Peyer's patch (tissue), 4 donors: Measurements from ENCODE around the gene LDAF1.

ENCODE experiments used
- POLR2A ChIP-seq, 2 donors: fragments of 450-650 bp; IDR thresholded peaks; one replicate each; pipeline ENCODE4 v1.5.1; 2017; ENCODE audit warnings: antibody characterized with exemption in 2 of 2, mild to moderate bottlenecking in 2 of 2, moderate library complexity in 2 of 2
- TF ChIP-seq, protein P1 (sequence below), 6 experiments: fragments of 450-650 bp in 4 of 6; fragments of 200-600 bp in 2 of 6; sonication (generic) in 1 of 6; IDR thresholded peaks; one replicate each; pipeline ENCODE4 v1.5.1; 2017 to 2019; ENCODE audit warnings: antibody characterized with exemption in 6 of 6, mild to moderate bottlenecking in 3 of 6, moderate library complexity in 1 of 6

DNA sequence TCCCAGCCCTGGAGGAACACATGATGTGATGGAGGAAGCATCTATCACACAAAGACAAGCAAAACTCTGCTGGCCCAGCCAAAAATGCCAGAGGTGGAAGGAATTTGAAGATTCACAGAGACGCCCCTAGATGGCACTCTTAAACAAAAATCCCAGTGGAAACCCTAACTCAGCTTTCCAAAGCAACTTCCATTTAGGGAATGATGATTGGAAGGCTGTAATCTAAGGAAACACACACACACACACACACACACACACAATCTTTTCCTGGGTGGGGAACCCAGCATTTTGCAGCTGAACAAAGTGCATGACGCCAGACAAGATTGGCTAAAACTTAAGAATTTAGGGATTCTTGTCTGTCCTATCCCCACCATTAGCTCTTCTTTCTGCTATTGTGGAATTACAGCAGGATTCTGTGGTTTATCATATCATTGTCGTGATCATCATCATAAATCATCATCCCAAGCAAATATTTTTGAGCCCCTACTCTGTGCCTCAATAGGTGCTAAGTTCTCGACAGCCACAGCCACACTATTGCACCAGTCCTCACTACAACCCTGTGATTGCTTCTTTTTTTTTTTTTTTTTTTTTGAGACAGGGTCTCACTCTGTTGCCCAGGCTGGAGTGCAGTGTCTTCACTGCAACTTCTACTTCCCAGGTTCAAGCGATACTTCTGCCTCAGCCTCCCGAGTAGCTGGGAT lies 1.6 kb upstream of the LDAF1 start:
- no peak for TF ChIP-seq POLR2A (IDR thresholded peaks at IDR 0.05)
- TF ChIP-seq, protein P1, sequence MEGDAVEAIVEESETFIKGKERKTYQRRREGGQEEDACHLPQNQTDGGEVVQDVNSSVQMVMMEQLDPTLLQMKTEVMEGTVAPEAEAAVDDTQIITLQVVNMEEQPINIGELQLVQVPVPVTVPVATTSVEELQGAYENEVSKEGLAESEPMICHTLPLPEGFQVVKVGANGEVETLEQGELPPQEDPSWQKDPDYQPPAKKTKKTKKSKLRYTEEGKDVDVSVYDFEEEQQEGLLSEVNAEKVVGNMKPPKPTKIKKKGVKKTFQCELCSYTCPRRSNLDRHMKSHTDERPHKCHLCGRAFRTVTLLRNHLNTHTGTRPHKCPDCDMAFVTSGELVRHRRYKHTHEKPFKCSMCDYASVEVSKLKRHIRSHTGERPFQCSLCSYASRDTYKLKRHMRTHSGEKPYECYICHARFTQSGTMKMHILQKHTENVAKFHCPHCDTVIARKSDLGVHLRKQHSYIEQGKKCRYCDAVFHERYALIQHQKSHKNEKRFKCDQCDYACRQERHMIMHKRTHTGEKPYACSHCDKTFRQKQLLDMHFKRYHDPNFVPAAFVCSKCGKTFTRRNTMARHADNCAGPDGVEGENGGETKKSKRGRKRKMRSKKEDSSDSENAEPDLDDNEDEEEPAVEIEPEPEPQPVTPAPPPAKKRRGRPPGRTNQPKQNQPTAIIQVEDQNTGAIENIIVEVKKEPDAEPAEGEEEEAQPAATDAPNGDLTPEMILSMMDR (IDR thresholded peaks at IDR 0.05) = peak; percentile 7 to 80 (median 62)
